Mucosa of descending colon (tissue), 3 donors: ENCODE data around the gene PCYT1A. TPM values are rescaled to one million over a fixed set of nuclear protein-coding genes. Genes with fewer than 3 reads are reported as not detected.

Experiments used
- ATAC-seq: fragments of 200-7000 bp; cut with Tn5 transposase; one replicate; pipeline ENCODE4 v1.9.1; 2020; ENCODE audit warnings: mild to moderate bottlenecking, moderate library complexity
- DNase-seq, 3 donors: peaks; one replicate each; pipeline ENCODE4 v3.0.0-alpha.2; 2020
- H3K36me3 ChIP-seq: fragments of 200-600 bp; one replicate; pipeline ENCODE4 v1.8.0; 2021; ENCODE audit warnings: low read depth, mild to moderate bottlenecking
- H3K4me1 ChIP-seq: fragments of 200-600 bp; one replicate; pipeline ENCODE4 v1.8.0; 2021; ENCODE audit warnings: low read depth, mild to moderate bottlenecking
- H3K4me3 ChIP-seq: fragments of 200-600 bp; one replicate; pipeline ENCODE4 v1.8.0; 2021; ENCODE audit warnings: mild to moderate bottlenecking
- H3K9me3 ChIP-seq: fragments of 200-600 bp; one replicate; pipeline ENCODE4 v1.8.0; 2021; ENCODE audit warnings: mild to moderate bottlenecking
- CTCF ChIP-seq: fragments of 200-600 bp; IDR thresholded peaks from one replicate; pipeline ENCODE4 v1.8.0; 2022; ENCODE audit warnings: antibody characterized with exemption, mild to moderate bottlenecking
- intact Hi-C, 2 donors: fragments of 100-400 bp; cut with DNase I in 1 of 2; cut with micrococcal nuclease in 1 of 2; formaldehyde crosslinking; loops; one replicate each; pipeline versions ENCODE4 v1.11.0 to v1.11.1; 2022; cut with DNase I, micrococcal nuclease
- total RNA-seq, 3 donors: library from RNA; stranded (reverse); fragmentation: NEBNext Ultra II Directional in 2 of 3; extraction: Animal tissue kit (Norgen Biotek cat#: 25700) in 2 of 3; gene quantifications; one replicate each; pipeline versions ENCODE4 v1.2.1 to v1.2.4, GENCODE V29; 2021 to 2023
- donor health status: DM: no; HTN: no; CAD: no; lungs with moderate emphysema.
- donor health status: DM: no; HTN: no; CAD: no.
- donor health status: DM: no; HTN: yes; CAD: no.

Gene PCYT1A
- total RNA-seq, 3 donors from 2014 or later = 60.2 to 65.2 (median 60.4) TPM

GRCh38 chr3:196240424-196240823, 47.1 kb downstream of the PCYT1A start:
- Histone ChIP-seq H3K4me3 (no peak overlapping the region), H3K4me1 (no peaks in the 10 kb centered on the region), H3K36me3 (peaks cover 2% of the 10 kb centered on the region), H3K9me3 (no peaks in the 10 kb centered on the region)
- intact Hi-C loops = no loop called here
- TF ChIP-seq CTCF = no peak
- ATAC-seq (no peak), DNase-seq (no peak)

- no peak for TF ChIP-seq CTCF
- no peaks in the 10 kb centered on the region for H3K9me3 ChIP-seq
These were observed 48.6 kb downstream of the PCYT1A start for GRCh38 chr3:196238612-196239560.

GRCh38 chr3:196237203-196237602, 50.3 kb downstream of the PCYT1A start:
- no peaks in the 10 kb centered on the region for H3K36me3 ChIP-seq
- H3K9me3 ChIP-seq = no peaks in the 10 kb centered on the region
- H3K4me3 ChIP-seq = no peak overlapping the region
- no peak for ATAC-seq
- intact Hi-C loops = no loop called here
- TF ChIP-seq CTCF = no peak
- no peaks in the 10 kb centered on the region for H3K4me1 ChIP-seq
- DNase-seq = no peak

More at GRCh38 chr3:196238612-196239560, 48.6 kb downstream of the PCYT1A start:
- Histone ChIP-seq H3K4me3 (no peak overlapping the region), H3K36me3 (peaks cover 2% of the 10 kb centered on the region), H3K4me1 (no peaks in the 10 kb centered on the region)
- intact Hi-C loops = no loop called here
- no peak for DNase-seq
- no peak for ATAC-seq

- no peaks in the 10 kb centered on the region for H3K36me3 ChIP-seq
- no peak for TF ChIP-seq CTCF
- intact Hi-C loops = no loop called here
- H3K4me3 ChIP-seq = no peak overlapping the region
- ATAC-seq (no peak), DNase-seq (no peak)
- H3K4me1 ChIP-seq = no peaks in the 10 kb centered on the region
- no peaks in the 10 kb centered on the region for H3K9me3 ChIP-seq
These were observed 51.3 kb downstream of the PCYT1A start for GRCh38 chr3:196236223-196236622.

- DNase-seq (no peak), ATAC-seq (no peak)
- Histone ChIP-seq H3K4me1 (no peaks in the 10 kb centered on the region), H3K9me3 (no peaks in the 10 kb centered on the region), H3K4me3 (no peak overlapping the region), H3K36me3 (no peaks in the 10 kb centered on the region)
- intact Hi-C loops = no loop called here
- TF ChIP-seq CTCF = no peak
These were observed 51.9 kb downstream of the PCYT1A start for GRCh38 chr3:196235452-196236122.
